HepG2 (cell line): ENCODE data around the gene LGI4.

Experiments used
- ATAD3A ChIP-seq: sonication (generic); formaldehyde crosslinking; IDR thresholded peaks from 2 replicates; pipeline ENCODE4 v1.4.0; 2020; ENCODE audit warnings: missing genetic modification reagents
- EZH2 ChIP-seq: conservative IDR thresholded peaks from 2 replicates; pipeline ENCODE4 v1.6.1; 2012; ENCODE audit warnings: mild to moderate bottlenecking, low read depth, low read length, moderate library complexity
- KLF16 ChIP-seq, 2 experiments: sonication (generic) in 1 of 2; formaldehyde crosslinking in 1 of 2; IDR thresholded peaks; 2 replicates each; pipeline versions ENCODE4 v1.6.1 to v1.8.0; 2016 to 2023; ENCODE audit warnings: missing genetic modification reagents in 2 of 2, missing compliant biosample characterization in 1 of 2
- REPIN1 ChIP-seq: sonication (generic); formaldehyde crosslinking; IDR thresholded peaks from 2 replicates; pipeline ENCODE4 v1.8.0; 2022; ENCODE audit warnings: missing genetic modification reagents, low read depth, mild to moderate bottlenecking, borderline replicate concordance
- TCF12 ChIP-seq, 2 experiments: fragments of 450-650 bp in 1 of 2; sonication (generic) in 1 of 2; formaldehyde crosslinking in 1 of 2; IDR thresholded peaks; 2 replicates each; pipeline versions ENCODE4 v1.6.1 to v1.8.0; 2017 to 2022; ENCODE audit warnings: antibody characterized with exemption in 1 of 2, mild to moderate bottlenecking in 1 of 2, missing genetic modification reagents in 1 of 2, moderate library complexity in 1 of 2
- ZC3H4 ChIP-seq: sonication (generic); formaldehyde crosslinking; IDR thresholded peaks from 2 replicates; pipeline ENCODE4 v1.4.0; 2020; ENCODE audit warnings: missing genetic modification reagents, borderline replicate concordance
- TF ChIP-seq, protein P1 (sequence below): sonication (generic); formaldehyde crosslinking; IDR thresholded peaks from 2 replicates; pipeline ENCODE4 v1.8.1; 2023; ENCODE audit warnings: mild to moderate bottlenecking, missing genetic modification reagents
- TF ChIP-seq, protein P2 (sequence below): IDR thresholded peaks from 2 replicates; pipeline ENCODE4 v1.6.1; 2016; ENCODE audit warnings: missing compliant biosample characterization, missing genetic modification reagents, borderline replicate concordance

- TF ChIP-seq ATAD3A (CRISPR knock-in tag) (no peak), KLF16 (CRISPR knock-in tag; IDR thresholded peaks at IDR 0.05) (no peak), ZC3H4 (no peak), REPIN1 (CRISPR knock-in tag) (no peak), EZH2 (no peak), TCF12 (IDR thresholded peaks at IDR 0.05) (no peak), TCF12 (CRISPR knock-in tag; IDR thresholded peaks at IDR 0.05) (no peak)
- TF ChIP-seq, protein P1, sequence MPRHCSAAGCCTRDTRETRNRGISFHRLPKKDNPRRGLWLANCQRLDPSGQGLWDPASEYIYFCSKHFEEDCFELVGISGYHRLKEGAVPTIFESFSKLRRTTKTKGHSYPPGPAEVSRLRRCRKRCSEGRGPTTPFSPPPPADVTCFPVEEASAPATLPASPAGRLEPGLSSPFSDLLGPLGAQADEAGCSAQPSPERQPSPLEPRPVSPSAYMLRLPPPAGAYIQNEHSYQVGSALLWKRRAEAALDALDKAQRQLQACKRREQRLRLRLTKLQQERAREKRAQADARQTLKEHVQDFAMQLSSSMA (CRISPR knock-in tag), result no peak
- TF ChIP-seq, protein P2, sequence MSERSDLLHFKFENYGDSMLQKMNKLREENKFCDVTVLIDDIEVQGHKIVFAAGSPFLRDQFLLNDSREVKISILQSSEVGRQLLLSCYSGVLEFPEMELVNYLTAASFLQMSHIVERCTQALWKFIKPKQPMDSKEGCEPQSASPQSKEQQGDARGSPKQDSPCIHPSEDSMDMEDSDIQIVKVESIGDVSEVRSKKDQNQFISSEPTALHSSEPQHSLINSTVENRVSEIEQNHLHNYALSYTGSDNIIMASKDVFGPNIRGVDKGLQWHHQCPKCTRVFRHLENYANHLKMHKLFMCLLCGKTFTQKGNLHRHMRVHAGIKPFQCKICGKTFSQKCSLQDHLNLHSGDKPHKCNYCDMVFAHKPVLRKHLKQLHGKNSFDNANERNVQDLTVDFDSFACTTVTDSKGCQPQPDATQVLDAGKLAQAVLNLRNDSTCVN (CRISPR knock-in tag), result no peak
These were observed 15.6 kb upstream of the LGI4 start for GRCh38 chr19:35150445-35150844.
